HepG2 (cell line): ENCODE measurements around the gene CTCF. TPM values are rescaled to one million over a fixed set of nuclear protein-coding genes. Genes with fewer than 3 reads are reported as not detected.

Experiments
- ATF7-NPFF ChIP-seq: sonication (generic); formaldehyde crosslinking; IDR thresholded peaks from 2 replicates; pipeline ENCODE4 v1.8.1; 2023; ENCODE audit warnings: mild to moderate bottlenecking, low read depth, missing genetic modification reagents, moderate library complexity
- BORCS8-MEF2B ChIP-seq: sonication (generic); formaldehyde crosslinking; IDR thresholded peaks from 2 replicates; pipeline ENCODE4 v1.8.0; 2022; ENCODE audit warnings: mild to moderate bottlenecking, missing genetic modification reagents
- CEBPG ChIP-seq: IDR thresholded peaks from 2 replicates; pipeline ENCODE4 v1.6.1; 2016
- ELF1 ChIP-seq: sonication (generic); formaldehyde crosslinking; IDR thresholded peaks from 2 replicates; pipeline ENCODE4 v1.4.0; 2020; ENCODE audit warnings: missing genetic modification reagents
- MEIS1 ChIP-seq: sonication (generic); formaldehyde crosslinking; IDR thresholded peaks from 2 replicates; pipeline ENCODE4 v1.9.0; 2021; ENCODE audit warnings: mild to moderate bottlenecking, missing genetic modification reagents, moderate library complexity, borderline replicate concordance
- MEIS2 ChIP-seq: sonication (generic); formaldehyde crosslinking; IDR thresholded peaks from 2 replicates; pipeline ENCODE4 v1.9.0; 2021; ENCODE audit warnings: mild to moderate bottlenecking, missing genetic modification reagents
- MIER3 ChIP-seq: IDR thresholded peaks from 2 replicates; pipeline ENCODE4 v1.6.1; 2016; ENCODE audit warnings: missing compliant biosample characterization, borderline replicate concordance
- ONECUT2 ChIP-seq: sonication (generic); formaldehyde crosslinking; IDR thresholded peaks from 2 replicates; pipeline ENCODE4 v1.4.0; 2020; ENCODE audit warnings: missing genetic modification reagents
- PTBP1 ChIP-seq: fragments of 200-400 bp; formaldehyde crosslinking; IDR thresholded peaks from 2 replicates; pipeline ENCODE4 v1.6.1; 2018; ENCODE audit warnings: low read length, low read depth; ENCODE audit not compliant: poor library complexity, severe bottlenecking
- REXO4 ChIP-seq: sonication (generic); formaldehyde crosslinking; IDR thresholded peaks from 2 replicates; pipeline ENCODE4 v1.8.0; 2022; ENCODE audit warnings: missing genetic modification reagents, mild to moderate bottlenecking, borderline replicate concordance
- SETDB1 ChIP-seq: sonication (generic); formaldehyde crosslinking; IDR thresholded peaks from 2 replicates; pipeline ENCODE4 v1.5.1; 2020; ENCODE audit warnings: missing genetic modification reagents, mild to moderate bottlenecking, borderline replicate concordance
- SMAD3 ChIP-seq: sonication (generic); formaldehyde crosslinking; IDR thresholded peaks from 2 replicates; pipeline ENCODE4 v1.4.0; 2020; ENCODE audit warnings: missing genetic modification reagents
- ZNF207 ChIP-seq: fragments of 450-650 bp; IDR thresholded peaks from 2 replicates; pipeline ENCODE4 v1.6.1; 2016; ENCODE audit warnings: antibody characterized with exemption, borderline replicate concordance
- ZNF460 ChIP-seq: sonication (generic); formaldehyde crosslinking; IDR thresholded peaks from 2 replicates; pipeline ENCODE4 v1.5.1; 2020; ENCODE audit warnings: missing genetic modification reagents, mild to moderate bottlenecking, borderline replicate concordance
- ZNF672 ChIP-seq: sonication (generic); formaldehyde crosslinking; IDR thresholded peaks from 2 replicates; pipeline ENCODE4 v1.8.1; 2022; ENCODE audit warnings: missing genetic modification reagents
- polyA plus RNA-seq, 8 experiments: library from polyadenylated mRNA; depleted of rRNA in 3 of 8; stranded (reverse) in 7 of 8; unstranded in 1 of 8; fragments of >200 nt; fragmentation: Illumina TruSeq in 4 of 8; extraction: Trizol in 4 of 8; gene quantifications; 2 replicates each; pipeline versions ENCODE4 v1.2.1 to v1.2.3, GENCODE V29; 2011 to 2016; ENCODE audit warnings: low read depth in 4 of 8, missing spikeins in 1 of 8, mixed read lengths in 1 of 8; ENCODE audit not compliant: insufficient read depth in 1 of 8
- total RNA-seq, 5 experiments: library from RNA; depleted of rRNA; stranded (reverse); fragments of >200 nt; fragmentation: Illumina TruSeq; extraction: Trizol; gene quantifications; 2 replicates each; pipeline ENCODE4 v1.2.3, GENCODE V29; 2016; ENCODE audit warnings: low read depth in 1 of 5
- TF ChIP-seq, protein P1 (sequence below): sonication (generic); formaldehyde crosslinking; IDR thresholded peaks from 2 replicates; pipeline ENCODE4 v1.4.0; 2020; ENCODE audit warnings: missing genetic modification reagents, low read depth, mild to moderate bottlenecking, borderline replicate concordance
- TF ChIP-seq, protein P2 (sequence below): sonication (generic); formaldehyde crosslinking; IDR thresholded peaks from 2 replicates; pipeline ENCODE4 v1.8.1; 2022; ENCODE audit warnings: low read depth, mild to moderate bottlenecking, missing genetic modification reagents
- TF ChIP-seq, protein P3 (sequence below): sonication (generic); formaldehyde crosslinking; IDR thresholded peaks from 2 replicates; pipeline ENCODE4 v1.5.1; 2020; ENCODE audit warnings: missing genetic modification reagents, mild to moderate bottlenecking, borderline replicate concordance
- TF ChIP-seq, protein P4 (sequence below): IDR thresholded peaks from 2 replicates; pipeline ENCODE4 v1.6.1; 2018; ENCODE audit warnings: missing genetic modification reagents

The CTCF gene
- total and polyA plus RNA-seq, 2 of the 13 experiments (the other 11 are each of a cell fraction or from before 2014, with no cell fraction given): 19.5 to 37.5 TPM

DNA sequence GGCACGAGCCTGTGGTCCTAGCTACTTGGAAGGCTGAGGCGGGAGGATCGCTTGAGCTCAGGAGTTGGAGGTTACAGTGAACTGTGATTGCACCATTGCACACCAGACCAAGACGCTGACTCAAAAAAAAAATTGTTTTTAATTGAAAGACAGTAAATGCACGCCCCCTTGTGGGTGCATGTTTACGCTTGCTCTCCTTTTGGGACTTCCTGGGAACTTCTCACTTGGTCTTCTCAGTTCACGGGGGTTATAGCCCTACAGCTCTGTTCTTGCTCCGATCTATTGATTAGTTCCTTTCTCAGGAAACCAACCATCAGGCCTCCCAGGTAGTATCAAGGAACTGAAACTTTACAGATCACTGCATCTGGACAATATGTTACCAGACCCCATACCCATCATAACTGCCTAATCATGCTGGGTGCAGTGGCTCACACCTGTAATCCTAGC lies 47.9 kb upstream of the CTCF start (continued):
- TF ChIP-seq ZNF207 (no peak), SMAD3 (peak; percentile 40; the same call in 1 of the 2 replicates), ELF1 (CRISPR knock-in tag) (peak; percentile 32; the same call in 1 of the 2 replicates), SETDB1 (CRISPR knock-in tag) (no peak), REXO4 (CRISPR knock-in tag) (no peak), MEIS2 (CRISPR knock-in tag) (0 out of 2 replicates have a peak, but pooled peaks have one; percentile 19), BORCS8-MEF2B (no peak), ZNF460 (CRISPR knock-in tag) (no peak), ONECUT2 (no peak), ZNF672 (CRISPR knock-in tag) (no peak), MIER3 (CRISPR knock-in tag) (0 out of 2 replicates have a peak, but pooled peaks have one; percentile 17), PTBP1 (no peak), ATF7-NPFF (CRISPR knock-in tag) (no peak), MEIS1 (CRISPR knock-in tag) (no peak), CEBPG (CRISPR knock-in tag) (peak; percentile 73)
- TF ChIP-seq, protein P1, sequence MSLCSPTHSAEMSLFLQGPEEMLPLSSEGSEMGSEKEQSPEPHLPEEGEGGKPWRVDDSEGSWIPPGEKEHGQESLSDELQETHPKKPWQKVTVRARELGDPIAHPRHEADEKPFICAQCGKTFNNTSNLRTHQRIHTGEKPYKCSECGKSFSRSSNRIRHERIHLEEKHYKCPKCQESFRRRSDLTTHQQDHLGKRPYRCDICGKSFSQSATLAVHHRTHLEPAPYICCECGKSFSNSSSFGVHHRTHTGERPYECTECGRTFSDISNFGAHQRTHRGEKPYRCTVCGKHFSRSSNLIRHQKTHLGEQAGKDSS (CRISPR knock-in tag): no peak
- TF ChIP-seq, protein P2, sequence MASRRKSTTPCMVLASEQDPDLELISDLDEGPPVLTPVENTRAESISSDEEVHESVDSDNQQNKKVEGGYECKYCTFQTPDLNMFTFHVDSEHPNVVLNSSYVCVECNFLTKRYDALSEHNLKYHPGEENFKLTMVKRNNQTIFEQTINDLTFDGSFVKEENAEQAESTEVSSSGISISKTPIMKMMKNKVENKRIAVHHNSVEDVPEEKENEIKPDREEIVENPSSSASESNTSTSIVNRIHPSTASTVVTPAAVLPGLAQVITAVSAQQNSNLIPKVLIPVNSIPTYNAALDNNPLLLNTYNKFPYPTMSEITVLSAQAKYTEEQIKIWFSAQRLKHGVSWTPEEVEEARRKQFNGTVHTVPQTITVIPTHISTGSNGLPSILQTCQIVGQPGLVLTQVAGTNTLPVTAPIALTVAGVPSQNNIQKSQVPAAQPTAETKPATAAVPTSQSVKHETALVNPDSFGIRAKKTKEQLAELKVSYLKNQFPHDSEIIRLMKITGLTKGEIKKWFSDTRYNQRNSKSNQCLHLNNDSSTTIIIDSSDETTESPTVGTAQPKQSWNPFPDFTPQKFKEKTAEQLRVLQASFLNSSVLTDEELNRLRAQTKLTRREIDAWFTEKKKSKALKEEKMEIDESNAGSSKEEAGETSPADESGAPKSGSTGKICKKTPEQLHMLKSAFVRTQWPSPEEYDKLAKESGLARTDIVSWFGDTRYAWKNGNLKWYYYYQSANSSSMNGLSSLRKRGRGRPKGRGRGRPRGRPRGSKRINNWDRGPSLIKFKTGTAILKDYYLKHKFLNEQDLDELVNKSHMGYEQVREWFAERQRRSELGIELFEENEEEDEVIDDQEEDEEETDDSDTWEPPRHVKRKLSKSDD (CRISPR knock-in tag): no peak
- TF ChIP-seq, protein P3, sequence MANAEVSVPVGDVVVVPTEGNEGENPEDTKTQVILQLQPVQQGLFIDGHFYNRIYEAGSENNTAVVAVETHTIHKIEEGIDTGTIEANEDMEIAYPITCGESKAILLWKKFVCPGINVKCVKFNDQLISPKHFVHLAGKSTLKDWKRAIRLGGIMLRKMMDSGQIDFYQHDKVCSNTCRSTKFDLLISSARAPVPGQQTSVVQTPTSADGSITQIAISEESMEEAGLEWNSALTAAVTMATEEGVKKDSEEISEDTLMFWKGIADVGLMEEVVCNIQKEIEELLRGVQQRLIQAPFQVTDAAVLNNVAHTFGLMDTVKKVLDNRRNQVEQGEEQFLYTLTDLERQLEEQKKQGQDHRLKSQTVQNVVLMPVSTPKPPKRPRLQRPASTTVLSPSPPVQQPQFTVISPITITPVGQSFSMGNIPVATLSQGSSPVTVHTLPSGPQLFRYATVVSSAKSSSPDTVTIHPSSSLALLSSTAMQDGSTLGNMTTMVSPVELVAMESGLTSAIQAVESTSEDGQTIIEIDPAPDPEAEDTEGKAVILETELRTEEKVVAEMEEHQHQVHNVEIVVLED (CRISPR knock-in tag): peak; percentile 33; the same call in 1 of the 2 replicates
- TF ChIP-seq, protein P4, sequence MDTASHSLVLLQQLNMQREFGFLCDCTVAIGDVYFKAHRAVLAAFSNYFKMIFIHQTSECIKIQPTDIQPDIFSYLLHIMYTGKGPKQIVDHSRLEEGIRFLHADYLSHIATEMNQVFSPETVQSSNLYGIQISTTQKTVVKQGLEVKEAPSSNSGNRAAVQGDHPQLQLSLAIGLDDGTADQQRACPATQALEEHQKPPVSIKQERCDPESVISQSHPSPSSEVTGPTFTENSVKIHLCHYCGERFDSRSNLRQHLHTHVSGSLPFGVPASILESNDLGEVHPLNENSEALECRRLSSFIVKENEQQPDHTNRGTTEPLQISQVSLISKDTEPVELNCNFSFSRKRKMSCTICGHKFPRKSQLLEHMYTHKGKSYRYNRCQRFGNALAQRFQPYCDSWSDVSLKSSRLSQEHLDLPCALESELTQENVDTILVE (CRISPR knock-in tag): no peak
